GM23338 (cell line): Measurements from ENCODE around the gene CBFA2T3. TPM values are rescaled to one million over a fixed set of nuclear protein-coding genes. Genes with fewer than 3 reads are reported as not detected.

Experiments used
- ATAC-seq: fragments of 200-7000 bp; cut with Tn5 transposase; 3 replicates; pipeline ENCODE4 v1.9.1; 2020
- DNase-seq: peaks from one replicate; pipeline ENCODE4 v3.0.0-alpha.2; 2015; ENCODE audit warnings: low spot score
- H2AFZ ChIP-seq: fragments of 200-600 bp; sonication (generic); 2 replicates; pipeline ENCODE4 v1.8.0; 2016; ENCODE audit warnings: antibody characterized with exemption, mild to moderate bottlenecking, moderate library complexity
- H3F3A ChIP-seq: fragments of 200-600 bp; sonication (generic); replicated peaks from 2 replicates; pipeline ENCODE4 v1.8.0; 2017; ENCODE audit warnings: antibody characterized with exemption, mixed run types, low read depth
- H3K27ac ChIP-seq: fragments of 200-600 bp; sonication (generic); 2 replicates; pipeline ENCODE4 v1.6.1; 2016; ENCODE audit warnings: low read depth
- H3K27me3 ChIP-seq: fragments of 200-600 bp; sonication (generic); 2 replicates; pipeline ENCODE4 v1.8.0; 2016; ENCODE audit warnings: mild to moderate bottlenecking, mixed run types, moderate library complexity; ENCODE audit not compliant: insufficient read depth
- H3K36me3 ChIP-seq: fragments of 200-600 bp; sonication (generic); 2 replicates; pipeline ENCODE4 v1.8.0; 2016; ENCODE audit warnings: mild to moderate bottlenecking; ENCODE audit not compliant: insufficient read depth
- H3K4me1 ChIP-seq: fragments of 200-600 bp; sonication (generic); 2 replicates; pipeline ENCODE4 v1.8.0; 2016; ENCODE audit warnings: mild to moderate bottlenecking, moderate library complexity; ENCODE audit not compliant: insufficient read depth
- H3K4me2 ChIP-seq: fragments of 200-600 bp; sonication (generic); 2 replicates; pipeline ENCODE4 v1.7.1; 2017; ENCODE audit warnings: mixed run types
- H3K4me3 ChIP-seq: fragments of 200-600 bp; sonication (generic); 2 replicates; pipeline ENCODE4 v1.6.1; 2016; ENCODE audit warnings: mixed run types
- H3K79me2 ChIP-seq: fragments of 200-600 bp; sonication (generic); replicated peaks from 2 replicates; pipeline ENCODE4 v1.8.0; 2017; ENCODE audit warnings: mild to moderate bottlenecking; ENCODE audit not compliant: insufficient read depth
- H3K9me2 ChIP-seq: fragments of 200-600 bp; sonication (generic); 2 replicates; pipeline ENCODE4 v1.8.0; 2017; ENCODE audit not compliant: insufficient read depth
- H4K20me1 ChIP-seq: fragments of 200-600 bp; sonication (generic); replicated peaks from 2 replicates; pipeline ENCODE4 v1.8.0; 2017; ENCODE audit warnings: mild to moderate bottlenecking; ENCODE audit not compliant: insufficient read depth
- H3K27ac Mint-ChIP-seq: 2 replicates; pipeline ENCODE4 v1.8.0; 2020; ENCODE audit warnings: inconsistent platforms, mild to moderate bottlenecking, moderate library complexity, mixed read lengths
- H3K27me3 Mint-ChIP-seq: 3 replicates; pipeline ENCODE4 v1.8.0; 2022; ENCODE audit warnings: low read depth, mild to moderate bottlenecking, moderate library complexity, mixed read lengths, inconsistent platforms; ENCODE audit not compliant: insufficient read depth, poor library complexity
- H3K36me3 Mint-ChIP-seq: 3 replicates; pipeline ENCODE4 v1.8.0; 2021; ENCODE audit warnings: low read depth, mild to moderate bottlenecking, inconsistent platforms, moderate library complexity, mixed read lengths
- H3K4me1 Mint-ChIP-seq: 3 replicates; pipeline ENCODE4 v1.8.0; 2020; ENCODE audit warnings: mild to moderate bottlenecking, inconsistent platforms, mixed read lengths
- H3K4me3 Mint-ChIP-seq: 3 replicates; pipeline ENCODE4 v1.8.0; 2021; ENCODE audit warnings: moderate library complexity, mild to moderate bottlenecking, inconsistent platforms, mixed read lengths
- H3K9me3 Mint-ChIP-seq: 3 replicates; pipeline ENCODE4 v1.8.0; 2020; ENCODE audit warnings: moderate library complexity, mild to moderate bottlenecking, inconsistent platforms, mixed read lengths
- CREB1 ChIP-seq: fragments of 250-450 bp; sonication (Bioruptor Pico); IDR thresholded peaks from 2 replicates; pipeline ENCODE4 v1.5.0; 2020; ENCODE audit warnings: low read depth, mild to moderate bottlenecking, moderate library complexity
- CTCF ChIP-seq, 2 experiments: fragments of 200-600 bp in 1 of 2; sonication (generic) in 1 of 2; conservative IDR thresholded peaks; 2 replicates each; pipeline versions ENCODE4 v1.5.1 to v1.6.1; 2016 to 2017; ENCODE audit warnings: antibody characterized with exemption in 2 of 2, low read depth in 2 of 2, mild to moderate bottlenecking in 2 of 2, moderate library complexity in 1 of 2
- EZH2 ChIP-seq: fragments of 200-600 bp; sonication (generic); IDR thresholded peaks from one replicate; pipeline ENCODE4 v1.8.0; 2017; ENCODE audit warnings: antibody characterized with exemption, mild to moderate bottlenecking, low read depth; ENCODE audit not compliant: unreplicated experiment
- EZH2phosphoT487 ChIP-seq: fragments of 200-600 bp; sonication (generic); IDR thresholded peaks from one replicate; pipeline ENCODE4 v1.8.1; 2018; ENCODE audit warnings: antibody characterized with exemption; ENCODE audit not compliant: unreplicated experiment
- JUNB ChIP-seq: IDR thresholded peaks from one replicate; pipeline ENCODE4 v1.6.1; 2016; ENCODE audit warnings: antibody characterized with exemption; ENCODE audit not compliant: unreplicated experiment
- NANOG ChIP-seq: IDR thresholded peaks from 2 replicates; pipeline ENCODE4 v1.6.1; 2016; ENCODE audit warnings: antibody characterized with exemption, borderline replicate concordance
- STAT1 ChIP-seq: IDR thresholded peaks from one replicate; pipeline ENCODE4 v1.6.1; 2016; ENCODE audit warnings: antibody characterized with exemption; ENCODE audit not compliant: unreplicated experiment
- ZNF114 ChIP-seq: fragments of 250-450 bp; sonication (Bioruptor Pico); IDR thresholded peaks from 2 replicates; pipeline ENCODE4 v1.5.0; 2020; ENCODE audit warnings: mild to moderate bottlenecking, moderate library complexity
- ZNF331 ChIP-seq: fragments of 250-450 bp; sonication (Bioruptor Pico); IDR thresholded peaks from 2 replicates; pipeline ENCODE4 v1.5.0; 2020; ENCODE audit warnings: low read depth, mild to moderate bottlenecking, moderate library complexity
- polyA plus RNA-seq: library from polyadenylated mRNA; unstranded; fragments of >200 nt; fragmentation: Nextera tagmentation; extraction: Ambion mirVana; gene quantifications from 2 replicates; pipeline ENCODE4 v1.2.1, GENCODE V29; 2016
- total RNA-seq: library from RNA; depleted of rRNA; stranded (reverse); fragments of >200 nt; shearing (Covaris generic); gene quantifications from 2 replicates; pipeline ENCODE4 v1.2.3, GENCODE V29; 2014

Gene CBFA2T3
- total and polyA plus RNA-seq, 2 experiments from 2014 or later = 0.87 to 1.5 TPM

- Histone ChIP-seq H3K27ac (no peak overlapping the region), H3K4me3 (no peak overlapping the region), H3K27me3 (no peaks in the 10 kb centered on the region), H3K9me2 (no peaks in the 10 kb centered on the region), H3K79me2 (no peaks in the 10 kb centered on the region), H3K4me1 (no peaks in the 10 kb centered on the region), H3F3A (no peaks in the 10 kb centered on the region), H3K4me2 (no peak overlapping the region), H2AFZ (no peak overlapping the region), H4K20me1 (no peaks in the 10 kb centered on the region), H3K36me3 (no peaks in the 10 kb centered on the region; the same call in 1 of the 2 replicates)
- Mint-ChIP-seq H3K4me1 (0 out of 3 replicates have a peak, but pooled peaks cover 3% of the 10 kb centered on the region), H3K27me3 (peaks cover 10% of the 10 kb centered on the region), H3K9me3 (no peaks in the 10 kb centered on the region), H3K36me3 (peaks cover 11% of the 10 kb centered on the region), H3K4me3 (no peak overlapping the region), H3K27ac (no peak overlapping the region)
- ATAC-seq (no peak), DNase-seq (no peak)
- no peak for TF ChIP-seq NANOG
Measured at GRCh38 chr16:88841521-88842307, 135.3 kb downstream of the CBFA2T3 start.

GRCh38 chr16:88840600-88841215 lies 136.3 kb downstream of the CBFA2T3 start:
- Histone ChIP-seq H3K79me2 (no peaks in the 10 kb centered on the region), H2AFZ (no peak overlapping the region)

DNA sequence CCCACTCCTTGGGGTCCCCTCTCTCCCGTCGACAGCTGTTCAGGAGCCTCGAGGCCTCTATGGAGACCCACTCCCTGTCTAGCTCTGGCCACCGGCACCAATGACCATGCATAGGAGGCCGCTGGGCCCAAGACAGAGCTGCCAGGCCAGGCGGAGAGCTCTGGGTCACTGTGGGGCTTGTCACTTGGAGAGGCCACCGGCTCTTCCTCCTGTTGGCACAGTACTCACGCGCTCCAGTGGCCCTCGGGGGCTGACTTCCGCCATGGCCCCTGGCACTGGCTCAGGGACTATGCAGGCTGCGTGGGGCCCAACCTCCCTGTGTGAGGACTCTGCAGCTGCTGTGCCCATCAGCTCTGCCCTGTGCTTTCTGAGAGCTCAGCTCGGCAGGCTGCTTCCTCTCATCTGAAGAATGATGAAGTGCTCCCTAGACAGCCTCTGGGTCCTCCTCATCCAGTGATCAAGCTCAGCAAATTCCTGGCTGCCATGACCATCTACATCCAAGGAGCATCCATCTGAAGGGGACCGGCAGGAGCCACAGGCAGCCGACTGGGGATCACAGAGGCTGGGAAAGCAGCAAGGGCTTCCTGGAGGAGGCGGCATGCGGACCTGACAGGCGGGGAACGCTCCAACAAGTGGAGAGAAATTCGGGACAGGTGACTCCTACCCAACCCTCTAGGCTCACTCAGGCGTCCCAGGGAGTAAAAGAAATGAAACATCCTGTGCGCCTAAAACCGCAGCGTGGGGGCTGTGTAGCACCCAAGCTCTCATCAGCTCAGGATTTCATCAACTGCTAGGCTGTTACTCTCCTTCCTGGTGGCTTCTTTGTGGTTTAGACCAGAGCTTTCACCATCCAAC lies 137.0 kb downstream of the CBFA2T3 start:
- H3K4me2 ChIP-seq = no peak overlapping the region
- no peaks in the 10 kb centered on the region for H3F3A ChIP-seq
- no peaks in the 10 kb centered on the region for H3K27me3 ChIP-seq
- no peaks in the 10 kb centered on the region for H3K79me2 ChIP-seq
- no peak for DNase-seq
- peaks cover 11% of the 10 kb centered on the region for H3K36me3 Mint-ChIP-seq
- no peaks in the 10 kb centered on the region for H3K9me2 ChIP-seq
- no peaks in the 10 kb centered on the region; the same call in 1 of the 2 replicates for H3K36me3 ChIP-seq
- 0 out of 3 replicates have a peak, but pooled peaks cover 3% of the 10 kb centered on the region for H3K4me1 Mint-ChIP-seq
- H3K9me3 Mint-ChIP-seq = no peaks in the 10 kb centered on the region
- H4K20me1 ChIP-seq = no peaks in the 10 kb centered on the region
- H3K27ac ChIP-seq = no peak overlapping the region
- no peak overlapping the region for H3K4me3 ChIP-seq
- no peak for ATAC-seq
- H3K4me3 Mint-ChIP-seq = no peak overlapping the region
- H2AFZ ChIP-seq = no peak overlapping the region
- no peak overlapping the region for H3K27ac Mint-ChIP-seq
- peaks cover 14% of the 10 kb centered on the region for H3K27me3 Mint-ChIP-seq
- H3K4me1 ChIP-seq = no peaks in the 10 kb centered on the region
- no peak for TF ChIP-seq EZH2
- TF ChIP-seq ZNF331 = no peak
- no peak for TF ChIP-seq CREB1 (CRISPR knock-in tag)
- TF ChIP-seq JUNB = no peak
- TF ChIP-seq NANOG = no peak
- no peak for TF ChIP-seq CTCF (conservative IDR thresholded peaks at IDR 0.05; ENCODE audit: low read depth in 2 of 2)
- no peak for TF ChIP-seq EZH2phosphoT487
- TF ChIP-seq ZNF114 (CRISPR knock-in tag) = no peak

More at GRCh38 chr16:88840600-88841215, 136.3 kb downstream of the CBFA2T3 start:
- Histone ChIP-seq H3K27ac (no peak overlapping the region), H3F3A (no peaks in the 10 kb centered on the region), H3K9me2 (no peaks in the 10 kb centered on the region), H3K4me1 (no peaks in the 10 kb centered on the region), H3K4me3 (no peak overlapping the region), H3K27me3 (no peaks in the 10 kb centered on the region), H3K36me3 (no peaks in the 10 kb centered on the region; the same call in 1 of the 2 replicates), H3K4me2 (no peak overlapping the region), H4K20me1 (no peaks in the 10 kb centered on the region)
- Mint-ChIP-seq H3K27ac (no peak overlapping the region), H3K27me3 (peaks cover 14% of the 10 kb centered on the region), H3K36me3 (peaks cover 11% of the 10 kb centered on the region), H3K9me3 (no peaks in the 10 kb centered on the region), H3K4me1 (0 out of 3 replicates have a peak, but pooled peaks cover 3% of the 10 kb centered on the region), H3K4me3 (no peak overlapping the region)
- no peak for TF ChIP-seq EZH2phosphoT487
- TF ChIP-seq EZH2 = no peak
- TF ChIP-seq STAT1 = no peak
- ATAC-seq (no peak), DNase-seq (no peak)
